ENCODE data around the gene TMEM176A.

The TMEM176A gene

DNA sequence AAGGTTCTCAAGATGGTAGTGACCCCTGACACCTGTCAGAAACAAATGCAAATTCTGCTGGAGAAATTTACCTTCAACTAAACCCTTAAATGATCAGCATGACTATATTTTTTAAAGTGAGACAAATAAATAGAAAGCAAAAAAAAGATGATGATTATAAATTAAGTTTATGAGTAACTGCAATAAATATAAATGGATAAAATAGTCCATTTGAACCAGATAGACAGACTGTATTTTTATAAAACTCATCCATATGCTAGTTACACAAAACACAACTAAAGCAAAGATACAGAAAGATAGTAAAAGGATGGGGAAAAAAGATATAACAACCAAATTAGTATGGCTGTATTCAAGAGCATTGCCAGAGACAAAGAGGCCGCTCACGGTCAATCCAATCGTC, 5.9 kb downstream of the TMEM176A start:
- H3K27ac ChIP-seq: no peak overlapping the region
- TF ChIP-seq ZFX (IDR thresholded peaks at IDR 0.05): no peak
- TF ChIP-seq, protein P1, sequence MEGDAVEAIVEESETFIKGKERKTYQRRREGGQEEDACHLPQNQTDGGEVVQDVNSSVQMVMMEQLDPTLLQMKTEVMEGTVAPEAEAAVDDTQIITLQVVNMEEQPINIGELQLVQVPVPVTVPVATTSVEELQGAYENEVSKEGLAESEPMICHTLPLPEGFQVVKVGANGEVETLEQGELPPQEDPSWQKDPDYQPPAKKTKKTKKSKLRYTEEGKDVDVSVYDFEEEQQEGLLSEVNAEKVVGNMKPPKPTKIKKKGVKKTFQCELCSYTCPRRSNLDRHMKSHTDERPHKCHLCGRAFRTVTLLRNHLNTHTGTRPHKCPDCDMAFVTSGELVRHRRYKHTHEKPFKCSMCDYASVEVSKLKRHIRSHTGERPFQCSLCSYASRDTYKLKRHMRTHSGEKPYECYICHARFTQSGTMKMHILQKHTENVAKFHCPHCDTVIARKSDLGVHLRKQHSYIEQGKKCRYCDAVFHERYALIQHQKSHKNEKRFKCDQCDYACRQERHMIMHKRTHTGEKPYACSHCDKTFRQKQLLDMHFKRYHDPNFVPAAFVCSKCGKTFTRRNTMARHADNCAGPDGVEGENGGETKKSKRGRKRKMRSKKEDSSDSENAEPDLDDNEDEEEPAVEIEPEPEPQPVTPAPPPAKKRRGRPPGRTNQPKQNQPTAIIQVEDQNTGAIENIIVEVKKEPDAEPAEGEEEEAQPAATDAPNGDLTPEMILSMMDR (conservative IDR thresholded peaks at IDR 0.05): no peak

- no peak overlapping the region for H3K27ac ChIP-seq
- TF ChIP-seq ZFX (IDR thresholded peaks at IDR 0.05): no peak
- TF ChIP-seq, protein P1 (conservative IDR thresholded peaks at IDR 0.05): no peak
Observed at GRCh38 chr7:150806863-150807262, 6.3 kb downstream of the TMEM176A start.

DNA sequence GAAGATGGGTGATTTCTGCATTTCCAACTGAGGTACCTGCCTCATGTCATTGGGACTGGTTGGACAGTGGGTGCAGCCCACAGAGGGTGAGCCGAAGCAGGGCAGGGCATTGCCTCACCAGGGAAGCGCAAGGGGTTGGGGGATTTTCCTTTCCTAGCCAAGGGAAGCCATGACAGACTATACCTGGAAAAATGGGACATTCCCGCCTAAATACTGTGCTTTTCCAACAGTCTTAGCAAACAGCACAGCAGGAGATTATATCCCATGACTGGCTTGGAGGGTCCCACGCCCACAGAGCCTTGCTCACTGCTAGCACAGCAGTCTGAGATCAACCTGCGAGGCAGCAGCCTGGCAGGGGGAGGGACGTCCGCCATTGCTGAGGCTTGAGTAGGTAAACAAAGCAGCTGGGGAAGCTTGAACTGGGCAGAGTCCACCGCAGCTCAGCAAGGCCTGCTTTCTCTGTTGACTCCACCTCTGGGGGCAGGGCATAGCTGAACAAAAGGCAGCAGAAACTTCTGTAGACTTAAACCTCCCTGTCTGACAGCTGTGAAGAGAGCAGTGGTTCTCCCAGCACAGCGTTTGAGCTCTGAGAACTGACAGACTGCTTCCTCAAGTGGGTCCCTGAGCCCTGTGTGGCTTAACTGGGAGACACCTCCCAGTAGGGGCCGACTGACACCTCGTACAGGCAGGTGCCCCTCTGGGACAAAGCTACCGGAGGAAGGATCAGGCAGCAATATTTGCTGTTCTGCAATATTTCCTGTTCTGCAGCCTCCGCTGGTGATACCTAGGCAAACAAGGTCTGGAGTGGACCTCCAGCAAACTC, 7.3 kb downstream of the TMEM176A start:
- peak overlapping the region; percentile 9; the same call in 1 of the 2 replicates for H3K27ac ChIP-seq

GRCh38 chr7:150814328-150815001, 13.9 kb downstream of the TMEM176A start:
- H3K27ac ChIP-seq: no peak overlapping the region
- no peak for TF ChIP-seq ZFX (IDR thresholded peaks at IDR 0.05)
- TF ChIP-seq, protein P1 (conservative IDR thresholded peaks at IDR 0.05): no peak

DNA sequence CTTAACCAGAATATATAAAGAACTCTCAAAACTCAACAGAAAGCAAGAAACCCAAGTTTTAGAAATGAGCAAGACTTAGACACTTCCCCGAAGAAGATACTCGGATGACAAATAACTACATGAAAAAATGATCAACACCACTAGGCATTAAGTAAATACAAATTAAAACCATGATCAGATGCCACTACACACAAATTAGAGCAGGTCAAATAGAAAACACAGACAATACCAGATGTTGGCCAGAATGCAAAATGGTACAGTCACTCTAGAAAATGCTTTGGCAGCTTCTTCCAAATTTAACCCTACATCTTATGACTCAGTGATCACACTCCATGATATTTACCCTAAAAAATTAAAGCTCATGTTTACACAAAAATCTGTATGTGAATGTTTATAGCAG, 18.4 kb downstream of the TMEM176A start:
- no peak for TF ChIP-seq ZFX (IDR thresholded peaks at IDR 0.05)
- TF ChIP-seq, protein P1 (conservative IDR thresholded peaks at IDR 0.05): no peak
- H3K27ac ChIP-seq: no peak overlapping the region

GRCh38 chr7:150820148-150820547, 19.6 kb downstream of the TMEM176A start:
- no peak overlapping the region for H3K27ac ChIP-seq
- no peak for TF ChIP-seq ZFX (IDR thresholded peaks at IDR 0.05)
- TF ChIP-seq, protein P1 (conservative IDR thresholded peaks at IDR 0.05): no peak

DNA sequence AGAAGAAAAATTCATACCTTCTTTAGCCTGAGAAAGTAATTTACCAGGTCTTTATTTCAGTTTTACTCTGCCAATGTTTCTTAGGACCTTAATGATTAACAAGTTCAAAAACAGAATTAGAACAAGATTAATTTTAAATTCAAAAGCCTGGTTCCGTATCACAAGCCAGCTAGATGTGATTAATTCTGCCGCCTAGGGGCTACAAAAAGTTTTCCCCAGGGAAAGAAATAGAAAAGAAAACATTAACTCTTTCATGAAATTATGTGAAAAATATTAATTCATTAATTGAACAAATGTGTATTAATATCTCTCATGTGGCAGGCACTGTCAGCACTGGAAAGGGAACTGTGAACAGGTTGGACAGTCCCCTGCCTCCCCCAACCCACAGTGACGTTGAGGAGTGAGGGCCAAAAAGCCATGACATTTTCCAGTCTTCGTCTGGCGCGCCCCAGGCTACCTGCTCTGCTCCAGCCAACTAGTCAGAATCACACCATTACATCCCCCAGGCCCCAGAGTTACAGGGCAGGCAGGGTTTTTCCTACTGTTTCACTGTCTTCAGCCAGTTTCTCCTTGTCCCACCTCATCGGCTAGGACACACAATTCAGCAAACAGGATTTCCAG, 20.1 kb downstream of the TMEM176A start:
- TF ChIP-seq, protein P1 (conservative IDR thresholded peaks at IDR 0.05): no peak
- TF ChIP-seq ZFX (IDR thresholded peaks at IDR 0.05): no peak
- H3K27ac ChIP-seq: no peak overlapping the region

Data from C4-2B (cell line).